LNCAP (cell line): ENCODE measurements around the gene BUD13.

ENCODE experiments used
- CTCF ChIP-seq: fragments of 450-650 bp; IDR thresholded peaks from 2 replicates; pipeline ENCODE4 v1.5.1; 2017; ENCODE audit warnings: mild to moderate bottlenecking

The BUD13 gene

GRCh38 chr11:116720895-116721294, 51.9 kb downstream of the BUD13 start:
- TF ChIP-seq CTCF, result no peak

- TF ChIP-seq CTCF, result no peak
These were observed 53.8 kb downstream of the BUD13 start for GRCh38 chr11:116718955-116719501.

GRCh38 chr11:116716621-116717020, 56.2 kb downstream of the BUD13 start:
- TF ChIP-seq CTCF, result no peak

- no peak for TF ChIP-seq CTCF
These were observed 57.4 kb downstream of the BUD13 start for GRCh38 chr11:116715383-116715782.

GRCh38 chr11:116714902-116715301, 57.9 kb downstream of the BUD13 start:
- no peak for TF ChIP-seq CTCF

- TF ChIP-seq CTCF, result no peak
These were observed 60.4 kb downstream of the BUD13 start for GRCh38 chr11:116712428-116712827.

GRCh38 chr11:116710762-116711161, 62.0 kb downstream of the BUD13 start:
- TF ChIP-seq CTCF, result no peak
